HG03097 (cell line): ENCODE measurements around the gene CD244.
"Not testable (repeated sequence)": the region's sequence is repeated elsewhere in the genome, so short reads cannot be mapped to it uniquely, and the experiment has no call there.

Experiments
- ATAC-seq: cut with Tn5 transposase; IDR thresholded peaks from one replicate; pipeline ENCODE4 v1.9.1; 2021; ENCODE audit not compliant: unreplicated experiment, low FRiP score

Gene CD244

DNA sequence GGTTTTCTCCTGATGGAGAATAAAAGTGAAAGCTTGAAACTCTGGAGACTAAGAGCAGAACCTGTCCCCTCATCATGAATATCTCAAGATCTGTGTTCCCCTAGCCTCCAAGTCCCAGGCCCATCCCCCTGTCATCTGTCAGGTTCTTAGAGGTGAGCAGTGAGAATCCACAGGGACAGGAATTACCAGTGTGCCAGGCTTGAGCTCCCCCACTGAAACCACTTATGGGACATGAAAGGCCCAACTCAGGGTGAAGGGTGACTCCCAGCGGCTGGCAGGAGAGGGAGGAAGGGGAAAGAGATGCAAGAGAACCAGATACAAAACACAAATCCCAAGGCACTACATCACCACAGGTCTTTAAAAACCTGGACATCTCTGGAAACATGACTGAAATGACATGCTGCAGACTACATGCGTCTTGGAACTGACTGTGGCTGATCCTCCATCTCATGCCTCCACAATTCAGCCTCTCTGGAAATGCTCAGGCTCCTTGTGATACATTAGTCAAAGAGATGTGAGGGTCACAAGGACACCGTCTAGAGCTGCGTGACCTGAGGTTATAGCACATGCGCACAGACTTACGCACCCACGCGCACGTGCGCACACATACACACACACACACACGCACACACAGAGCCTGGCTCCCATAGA is 73.5 kb downstream of the CD244 start:
- peak; percentile 13 for ATAC-seq

- not testable (repeated sequence) for ATAC-seq
Measured at GRCh38 chr1:160782988-160783765, 79.5 kb downstream of the CD244 start.

GRCh38 chr1:160781914-160782689 is 80.6 kb downstream of the CD244 start:
- ATAC-seq: peak; percentile 76

GRCh38 chr1:160781186-160781766 is 81.4 kb downstream of the CD244 start:
- ATAC-seq: no peak

- ATAC-seq: no peak
Measured at GRCh38 chr1:160780398-160780755, 82.3 kb downstream of the CD244 start.
